ENCODE results near the gene ABCA5. TPM values are rescaled to one million over a fixed set of nuclear protein-coding genes. Genes with fewer than 3 reads are reported as not detected.

ABCA5 gene
- total and polyA plus RNA-seq, 2 of the 13 experiments (the other 11 are each of a cell fraction or from before 2014, with no cell fraction given) = 9.7 to 10.1 TPM

DNA sequence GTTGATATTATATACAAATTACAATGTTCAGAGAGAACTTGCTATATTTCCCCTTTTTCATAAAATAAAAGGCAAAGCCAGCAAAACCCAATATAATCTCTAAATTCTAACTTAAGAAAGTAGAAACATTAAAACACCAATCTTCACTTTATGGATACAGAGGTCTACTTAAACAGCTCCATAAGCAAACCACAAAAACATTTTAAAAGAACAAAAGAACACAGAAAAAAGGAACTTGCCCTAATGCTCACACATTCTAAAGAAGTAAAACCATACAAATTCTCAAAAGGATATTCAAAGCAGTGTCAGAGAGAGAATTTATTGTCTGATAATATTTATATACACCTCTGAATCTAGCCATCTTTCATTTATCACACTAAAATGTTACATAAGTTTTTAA, 98.9 kb downstream of the ABCA5 start:
- Histone ChIP-seq H3K27ac (ENCODE audit: extremely low read length, insufficient read depth, low read length) (no peak overlapping the region), H4K20me1 (ENCODE audit: insufficient read depth, low read length) (no peaks in the 10 kb centered on the region), H3K9ac (ENCODE audit: insufficient read depth, low read depth, low read length) (no peak overlapping the region), H3K79me2 (ENCODE audit: insufficient read depth, low read length) (no peaks in the 10 kb centered on the region), H3K4me2 (ENCODE audit: low read depth, low read length) (no peak overlapping the region), H3K4me1 (ENCODE audit: insufficient read depth, low read length) (peaks cover 13% of the 10 kb centered on the region), H3K4me3 (replicated peaks in 1 of 3; ENCODE audit: insufficient read depth in 1 of 3, low read depth in 2 of 3, low read length in 3 of 3) (no peak overlapping the region), H3K36me3 (replicated peaks in 1 of 2; ENCODE audit: control insufficient read depth in 1 of 2, insufficient read depth in 2 of 2, low read length in 2 of 2) (no peaks in the 10 kb centered on the region), H3K9me3 (ENCODE audit: low read length) (peaks cover 6% of the 10 kb centered on the region), H3K27me3 (ENCODE audit: control insufficient read depth in 1 of 2, insufficient read depth in 2 of 2, low read length in 2 of 2) (no peaks in the 10 kb centered on the region), H2AFZ (ENCODE audit: low read length) (no peak overlapping the region)
- POLR2A ChIA-PET = no interaction called here
- intact Hi-C loops (cut with micrococcal nuclease; ENCODE audit: unreplicated experiment) = loop anchor here (10.0 kb wide), 1 partner anchor 1287 kb away; no protein-coding TSS in a partner anchor
- in situ Hi-C loops (cut with HindIII; ENCODE audit: extremely low pct_ligation_motif_present, low pct_unique_long_range_greater_than_20kb) = no loop called here
- ATAC-seq = no peak
- BruUV-seq (replicated peaks) = no TSS peak
- CTCF ChIA-PET (ENCODE audit: low intra/inter-chr PET ratio, low total read pairs) = no interaction called here
- no peak for TF ChIP-seq ZNF234 (CRISPR knock-in tag; conservative IDR thresholded peaks at IDR 0.05)
- TF ChIP-seq ZNF337 (CRISPR knock-in tag; IDR thresholded peaks at IDR 0.05; ENCODE audit: borderline replicate concordance, low read depth) = no peak
- TF ChIP-seq ZNF557 (CRISPR knock-in tag; IDR thresholded peaks at IDR 0.05) = no peak
- TF ChIP-seq ZNF841 (CRISPR knock-in tag; IDR thresholded peaks at IDR 0.05; ENCODE audit: borderline replicate concordance) = no peak
- no peak for TF ChIP-seq ZNF121 (CRISPR knock-in tag; IDR thresholded peaks at IDR 0.05)
- no peak for TF ChIP-seq ZNF75D (CRISPR knock-in tag; IDR thresholded peaks at IDR 0.05; ENCODE audit: borderline replicate concordance)
- TF ChIP-seq ZNF567 (CRISPR knock-in tag; IDR thresholded peaks at IDR 0.05; ENCODE audit: borderline replicate concordance) = no peak
- TF ChIP-seq DNMT1 (CRISPR knock-in tag; IDR thresholded peaks at IDR 0.05) = no peak
- no peak for TF ChIP-seq BRCA1 (CRISPR knock-in tag; IDR thresholded peaks at IDR 0.05)
- no peak for TF ChIP-seq ZNF335 (CRISPR knock-in tag; IDR thresholded peaks at IDR 0.05)
- no peak for TF ChIP-seq ZNF12 (CRISPR knock-in tag; IDR thresholded peaks at IDR 0.05)
- TF ChIP-seq MXI1 (IDR thresholded peaks at IDR 0.05; ENCODE audit: borderline replicate concordance, low read depth, low read length) = no peak
- no peak for TF ChIP-seq ZNF770 (CRISPR knock-in tag; IDR thresholded peaks at IDR 0.05)
- no peak for TF ChIP-seq PHF21A (CRISPR knock-in tag; IDR thresholded peaks at IDR 0.05)
- no peak for TF ChIP-seq ZSCAN5A (CRISPR knock-in tag; IDR thresholded peaks at IDR 0.05; ENCODE audit: borderline replicate concordance)
- TF ChIP-seq HBP1 (CRISPR knock-in tag; IDR thresholded peaks at IDR 0.05; ENCODE audit: low read depth) = no peak
- no peak for TF ChIP-seq MEIS2 (CRISPR knock-in tag; IDR thresholded peaks at IDR 0.05)
- no peak for DNase-seq (ENCODE audit: low spot score)
- FAIRE-seq = no peak
